ENCODE measurements around the gene CMIP. TPM values are rescaled to one million over a fixed set of nuclear protein-coding genes. Genes with fewer than 3 reads are reported as not detected.

Gene CMIP
- polyA plus RNA-seq, 1 donor from 2014 or later, result 15.1 TPM

GRCh38 chr16:81446907-81447268 is 2.3 kb downstream of the CMIP start:
- H2AFZ ChIP-seq (ENCODE audit: low read depth, low read length), result no peak overlapping the region
- peak overlapping the region; percentile 94 for H3K4me2 ChIP-seq (ENCODE audit: low read length)
- TF ChIP-seq MXI1 (conservative IDR thresholded peaks at IDR 0.05; ENCODE audit: poor library complexity, severe bottlenecking) (peak; percentile 7), SMC3 (conservative IDR thresholded peaks at IDR 0.05; ENCODE audit: poor library complexity) (no peak)
- TF ChIP-seq, protein P1, sequence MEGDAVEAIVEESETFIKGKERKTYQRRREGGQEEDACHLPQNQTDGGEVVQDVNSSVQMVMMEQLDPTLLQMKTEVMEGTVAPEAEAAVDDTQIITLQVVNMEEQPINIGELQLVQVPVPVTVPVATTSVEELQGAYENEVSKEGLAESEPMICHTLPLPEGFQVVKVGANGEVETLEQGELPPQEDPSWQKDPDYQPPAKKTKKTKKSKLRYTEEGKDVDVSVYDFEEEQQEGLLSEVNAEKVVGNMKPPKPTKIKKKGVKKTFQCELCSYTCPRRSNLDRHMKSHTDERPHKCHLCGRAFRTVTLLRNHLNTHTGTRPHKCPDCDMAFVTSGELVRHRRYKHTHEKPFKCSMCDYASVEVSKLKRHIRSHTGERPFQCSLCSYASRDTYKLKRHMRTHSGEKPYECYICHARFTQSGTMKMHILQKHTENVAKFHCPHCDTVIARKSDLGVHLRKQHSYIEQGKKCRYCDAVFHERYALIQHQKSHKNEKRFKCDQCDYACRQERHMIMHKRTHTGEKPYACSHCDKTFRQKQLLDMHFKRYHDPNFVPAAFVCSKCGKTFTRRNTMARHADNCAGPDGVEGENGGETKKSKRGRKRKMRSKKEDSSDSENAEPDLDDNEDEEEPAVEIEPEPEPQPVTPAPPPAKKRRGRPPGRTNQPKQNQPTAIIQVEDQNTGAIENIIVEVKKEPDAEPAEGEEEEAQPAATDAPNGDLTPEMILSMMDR (IDR thresholded peaks at IDR 0.05; ENCODE audit: poor library complexity, severe bottlenecking), result no peak
- peak overlapping the region; percentile 85 for H3K27ac ChIP-seq (ENCODE audit: low read length)
- H3K27me3 ChIP-seq (ENCODE audit: insufficient read depth, low read depth, low read length), result no peaks in the 10 kb centered on the region
- no peaks in the 10 kb centered on the region for H3K9me2 ChIP-seq (ENCODE audit: insufficient read depth, low read length)
- H3K79me2 ChIP-seq (replicated peaks; ENCODE audit: insufficient read depth, low read length), result peaks cover 67% of the 10 kb centered on the region
- H3K9me3 ChIP-seq (ENCODE audit: low read length), result no peaks in the 10 kb centered on the region
- no peaks in the 10 kb centered on the region for H3F3A ChIP-seq (ENCODE audit: insufficient read depth, low read length, poor library complexity, severe bottlenecking)
- H3K9ac ChIP-seq (ENCODE audit: low read length), result peak overlapping the region; percentile 98
- peak overlapping the region; percentile 68 for H3K4me3 ChIP-seq (ENCODE audit: low read length)
- H4K20me1 ChIP-seq (ENCODE audit: insufficient read depth), result peaks cover 14% of the 10 kb centered on the region
- no peaks in the 10 kb centered on the region for H3K36me3 ChIP-seq (ENCODE audit: insufficient read depth, low read length)

- Histone ChIP-seq H3K36me3 (ENCODE audit: insufficient read depth, low read length) (no peaks in the 10 kb centered on the region), H3K9me3 (ENCODE audit: low read length) (no peaks in the 10 kb centered on the region), H2AFZ (ENCODE audit: low read depth, low read length) (no peak overlapping the region), H3K9ac (ENCODE audit: low read length) (peak overlapping the region; percentile 98), H3K9me2 (ENCODE audit: insufficient read depth, low read length) (no peaks in the 10 kb centered on the region), H4K20me1 (ENCODE audit: insufficient read depth) (peaks cover 18% of the 10 kb centered on the region), H3K4me2 (ENCODE audit: low read length) (peak overlapping the region; percentile 94), H3K27me3 (ENCODE audit: insufficient read depth, low read depth, low read length) (no peaks in the 10 kb centered on the region), H3K4me3 (ENCODE audit: low read length) (peak overlapping the region; percentile 68), H3K79me2 (replicated peaks; ENCODE audit: insufficient read depth, low read length) (peaks cover 74% of the 10 kb centered on the region), H3K27ac (ENCODE audit: low read length) (peak overlapping the region; percentile 85), H3F3A (ENCODE audit: insufficient read depth, low read length, poor library complexity, severe bottlenecking) (no peaks in the 10 kb centered on the region)
- TF ChIP-seq EP300 (conservative IDR thresholded peaks at IDR 0.05; ENCODE audit: poor library complexity, severe bottlenecking) (no peak), POLR2AphosphoS5 (IDR thresholded peaks at IDR 0.05) (no peak), RAD21 (conservative IDR thresholded peaks at IDR 0.05) (no peak), EZH2 (IDR thresholded peaks at IDR 0.05; ENCODE audit: borderline replicate concordance, insufficient read depth, low read length, poor library complexity, severe bottlenecking) (no peak)
- TF ChIP-seq, protein P1 (IDR thresholded peaks at IDR 0.05; ENCODE audit: poor library complexity, severe bottlenecking), result no peak
- TF ChIP-seq, protein P2, sequence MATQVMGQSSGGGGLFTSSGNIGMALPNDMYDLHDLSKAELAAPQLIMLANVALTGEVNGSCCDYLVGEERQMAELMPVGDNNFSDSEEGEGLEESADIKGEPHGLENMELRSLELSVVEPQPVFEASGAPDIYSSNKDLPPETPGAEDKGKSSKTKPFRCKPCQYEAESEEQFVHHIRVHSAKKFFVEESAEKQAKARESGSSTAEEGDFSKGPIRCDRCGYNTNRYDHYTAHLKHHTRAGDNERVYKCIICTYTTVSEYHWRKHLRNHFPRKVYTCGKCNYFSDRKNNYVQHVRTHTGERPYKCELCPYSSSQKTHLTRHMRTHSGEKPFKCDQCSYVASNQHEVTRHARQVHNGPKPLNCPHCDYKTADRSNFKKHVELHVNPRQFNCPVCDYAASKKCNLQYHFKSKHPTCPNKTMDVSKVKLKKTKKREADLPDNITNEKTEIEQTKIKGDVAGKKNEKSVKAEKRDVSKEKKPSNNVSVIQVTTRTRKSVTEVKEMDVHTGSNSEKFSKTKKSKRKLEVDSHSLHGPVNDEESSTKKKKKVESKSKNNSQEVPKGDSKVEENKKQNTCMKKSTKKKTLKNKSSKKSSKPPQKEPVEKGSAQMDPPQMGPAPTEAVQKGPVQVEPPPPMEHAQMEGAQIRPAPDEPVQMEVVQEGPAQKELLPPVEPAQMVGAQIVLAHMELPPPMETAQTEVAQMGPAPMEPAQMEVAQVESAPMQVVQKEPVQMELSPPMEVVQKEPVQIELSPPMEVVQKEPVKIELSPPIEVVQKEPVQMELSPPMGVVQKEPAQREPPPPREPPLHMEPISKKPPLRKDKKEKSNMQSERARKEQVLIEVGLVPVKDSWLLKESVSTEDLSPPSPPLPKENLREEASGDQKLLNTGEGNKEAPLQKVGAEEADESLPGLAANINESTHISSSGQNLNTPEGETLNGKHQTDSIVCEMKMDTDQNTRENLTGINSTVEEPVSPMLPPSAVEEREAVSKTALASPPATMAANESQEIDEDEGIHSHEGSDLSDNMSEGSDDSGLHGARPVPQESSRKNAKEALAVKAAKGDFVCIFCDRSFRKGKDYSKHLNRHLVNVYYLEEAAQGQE (IDR thresholded peaks at IDR 0.05; ENCODE audit: borderline replicate concordance), result no peak
Measured at GRCh38 chr16:81447383-81448101, 2.9 kb downstream of the CMIP start.
